HepG2 (cell line): ENCODE measurements around the gene MICB. TPM values are rescaled to one million over a fixed set of nuclear protein-coding genes. Genes with fewer than 3 reads are reported as not detected.
"Not testable (repeated sequence)": the region's sequence is repeated elsewhere in the genome, so short reads cannot be mapped to it uniquely, and the experiment has no call there.

Source experiments
- ATAC-seq: fragments of 200-7000 bp; cut with Tn5 transposase; 3 replicates; pipeline ENCODE4 v1.9.1; 2020; ENCODE audit warnings: mild to moderate bottlenecking, moderate library complexity
- BruUV-seq: library from RNA; stranded (reverse); fragments of 400-500 nt; replicated peaks from 2 replicates; lab custom pipeline; 2021; lab: Mats Ljungman, UMichigan
- CTCF ChIA-PET: fragments of 300-600 bp; formaldehyde crosslinking; extraction: SDS; loops from one replicate; lab custom pipeline; 2021; ENCODE audit warnings: low total read pairs, inconsistent platforms, low intra/inter-chr PET ratio; lab: Yijun Ruan, JAX
- POLR2A ChIA-PET: fragments of 350-600 bp; sonication (Branson Sonifier 250); formaldehyde crosslinking; loops from one replicate; lab custom pipeline; 2020; ENCODE audit warnings: antibody characterized with exemption, inconsistent platforms; lab: Yijun Ruan, JAX
- DNase-seq: peaks from one replicate; pipeline ENCODE4 v3.0.0-alpha.2; 2015; ENCODE audit warnings: low spot score
- FAIRE-seq: peaks from 3 replicates; lab custom pipeline; 2011; peaks lifted over from hg19 to GRCh38; lab: Jason Lieb, UNC
- H2AFZ ChIP-seq: one replicate; pipeline ENCODE4 v1.6.1; 2011; ENCODE audit warnings: low read length, inconsistent platforms
- H3K27ac ChIP-seq: fragments of 300-600 bp; 3 replicates; pipeline ENCODE4 v1.8.0; 2011; ENCODE audit warnings: mixed run types, mild to moderate bottlenecking, mixed read lengths, low read length, inconsistent platforms; ENCODE audit not compliant: insufficient read depth; ENCODE audit errors: extremely low read length
- H3K27me3 ChIP-seq, 2 experiments: fragments of 200-600 bp in 1 of 2; 2 replicates in 1 of 2; 3 replicates in 1 of 2; pipeline versions ENCODE4 v1.6.0 to v1.8.0; 2011; ENCODE audit warnings: low read length in 2 of 2, mild to moderate bottlenecking in 2 of 2, moderate library complexity in 2 of 2, inconsistent platforms in 1 of 2; ENCODE audit not compliant: insufficient read depth in 2 of 2, control insufficient read depth in 1 of 2
- H3K36me3 ChIP-seq, 2 experiments: fragments of 200-600 bp in 1 of 2; replicated peaks in 1 of 2; 2 replicates in 1 of 2; 3 replicates in 1 of 2; pipeline versions ENCODE4 v1.5.1 to v1.8.0; 2011; ENCODE audit warnings: low read length in 2 of 2, inconsistent platforms in 1 of 2; ENCODE audit not compliant: insufficient read depth in 2 of 2, control insufficient read depth in 1 of 2
- H3K4me1 ChIP-seq: 2 replicates; pipeline ENCODE4 v1.5.1; 2012; ENCODE audit warnings: low read length, inconsistent platforms; ENCODE audit not compliant: insufficient read depth
- H3K4me2 ChIP-seq: 2 replicates; pipeline ENCODE4 v1.6.0; 2011; ENCODE audit warnings: low read depth, low read length, inconsistent platforms
- H3K4me3 ChIP-seq, 3 experiments: fragments of 200-600 bp in 1 of 3; sonication (generic), shearing (Covaris generic) in 1 of 3; replicated peaks in 1 of 3; 2 replicates each; pipeline ENCODE4 v1.5.1; 2011 to 2016; ENCODE audit warnings: low read length in 3 of 3, inconsistent platforms in 2 of 3, low read depth in 2 of 3, mild to moderate bottlenecking in 2 of 3, control low read depth in 1 of 3, mixed read lengths in 1 of 3; ENCODE audit not compliant: insufficient read depth in 1 of 3
- H3K79me2 ChIP-seq: one replicate; pipeline ENCODE4 v1.6.1; 2011; ENCODE audit warnings: low read length, inconsistent platforms; ENCODE audit not compliant: insufficient read depth
- H3K9ac ChIP-seq: 2 replicates; pipeline ENCODE4 v1.6.0; 2011; ENCODE audit warnings: mild to moderate bottlenecking, low read depth, low read length, inconsistent platforms; ENCODE audit not compliant: insufficient read depth
- H3K9me3 ChIP-seq: 2 replicates; pipeline ENCODE4 v1.5.1; 2012; ENCODE audit warnings: mild to moderate bottlenecking, low read length
- H4K20me1 ChIP-seq: 2 replicates; pipeline ENCODE4 v1.6.0; 2011; ENCODE audit warnings: inconsistent platforms, mild to moderate bottlenecking, low read length, moderate library complexity; ENCODE audit not compliant: insufficient read depth
- HNRNPK ChIP-seq: fragments of 200-400 bp; formaldehyde crosslinking; IDR thresholded peaks from 2 replicates; pipeline ENCODE4 v1.6.1; 2018; ENCODE audit warnings: low read length, low read depth, moderate library complexity, mild to moderate bottlenecking; ENCODE audit not compliant: poor library complexity, severe bottlenecking
- PHF20 ChIP-seq: sonication (generic); formaldehyde crosslinking; IDR thresholded peaks from 2 replicates; pipeline ENCODE4 v1.5.0; 2020; ENCODE audit warnings: mild to moderate bottlenecking, missing genetic modification reagents
- WGBS: methylation state at CpG from one replicate; pipeline ENCODE4 v1.1.6; 2017; ENCODE audit warnings: low lambda C conversion rate; 5-methylcytosine and 5-hydroxymethylcytosine counted together
- in situ Hi-C: cut with HindIII; loops from 2 replicates; pipeline ENCODE4 v1.10.0; 2017; ENCODE audit warnings: low pct_unique_long_range_greater_than_20kb; ENCODE audit not compliant: extremely low pct_ligation_motif_present
- intact Hi-C: fragments of 100-400 bp; cut with micrococcal nuclease; formaldehyde crosslinking; loops from one replicate; pipeline ENCODE4 v1.10.0; 2022; ENCODE audit not compliant: unreplicated experiment
- polyA plus RNA-seq, 8 experiments: library from polyadenylated mRNA; depleted of rRNA in 3 of 8; stranded (reverse) in 7 of 8; unstranded in 1 of 8; fragments of >200 nt; fragmentation: Illumina TruSeq in 4 of 8; extraction: Trizol in 4 of 8; gene quantifications; 2 replicates each; pipeline versions ENCODE4 v1.2.1 to v1.2.3, GENCODE V29; 2011 to 2016; ENCODE audit warnings: low read depth in 4 of 8, missing spikeins in 1 of 8, mixed read lengths in 1 of 8; ENCODE audit not compliant: insufficient read depth in 1 of 8
- total RNA-seq, 5 experiments: library from RNA; depleted of rRNA; stranded (reverse); fragments of >200 nt; fragmentation: Illumina TruSeq; extraction: Trizol; gene quantifications; 2 replicates each; pipeline ENCODE4 v1.2.3, GENCODE V29; 2016; ENCODE audit warnings: low read depth in 1 of 5

MICB gene
- total and polyA plus RNA-seq, 2 of the 13 experiments (the other 11 are each of a cell fraction or from before 2014, with no cell fraction given): 12.5 to 12.8 TPM

DNA sequence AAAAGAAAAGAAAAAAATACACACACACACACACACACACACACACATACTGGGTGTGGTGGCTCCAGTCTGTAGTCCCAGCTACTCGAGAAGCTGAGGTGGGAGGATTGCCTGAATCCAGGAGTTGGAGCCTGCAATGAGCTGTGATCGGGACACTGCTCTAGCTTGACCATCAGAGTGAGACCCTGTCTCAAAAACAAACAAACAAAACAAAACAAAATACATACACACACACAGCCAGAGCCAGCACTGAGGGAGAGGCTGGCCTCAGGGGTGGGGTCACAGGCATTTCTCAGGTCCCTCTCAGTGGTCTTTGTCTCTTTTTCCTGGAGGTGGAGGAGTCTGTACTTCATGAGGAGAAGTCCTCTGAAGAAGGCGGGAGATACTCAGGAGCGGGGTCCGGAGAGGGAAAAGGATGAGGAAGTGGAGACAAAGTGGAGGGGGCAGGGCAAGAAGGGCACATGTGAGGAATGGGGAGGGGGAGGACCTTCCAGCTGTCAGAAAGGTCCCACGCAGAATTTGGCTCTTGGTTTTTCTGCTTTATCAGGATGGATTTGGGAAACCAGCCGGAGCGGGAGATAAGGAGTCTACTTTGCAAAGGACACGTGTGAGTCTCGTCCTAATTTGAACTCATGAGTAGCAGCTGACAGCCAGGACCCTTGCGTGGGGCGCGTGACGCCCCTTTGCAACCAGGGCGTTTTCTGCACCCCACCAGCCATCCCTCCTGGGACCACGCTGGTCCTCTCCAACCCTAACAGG lies 7.7 kb upstream of the MICB start:
- intact Hi-C loops (no loop called here), in situ Hi-C loops (loop anchor here (5.0 kb wide), 2 partner anchors 37 to 97 kb away; partner anchors contain the start of genes LST1 and MCCD1)
- Histone ChIP-seq H3K9ac (no peak overlapping the region), H3K27ac (no peak overlapping the region), H3K36me3 (no peaks in the 10 kb centered on the region), H3K4me2 (no peak overlapping the region), H3K27me3 (peaks cover 0 to 2% of the 10 kb centered on the region in 2 experiments; a peak in 1 of 5 replicates), H3K4me3 (no peak overlapping the region), H3K9me3 (no peaks in the 10 kb centered on the region), H2AFZ (no peak overlapping the region), H4K20me1 (no peaks in the 10 kb centered on the region), H3K79me2 (no peaks in the 10 kb centered on the region), H3K4me1 (peaks cover 18% of the 10 kb centered on the region)
- 57% methylated on average over 15 of the region's 16 CpGs for WGBS
- no peak for FAIRE-seq
- no TSS peak for BruUV-seq
- ChIA-PET POLR2A (no interaction called here), CTCF (no interaction called here)
- TF ChIP-seq PHF20 (CRISPR knock-in tag): no peak
- no peak for ATAC-seq
- DNase-seq: no peak

DNA sequence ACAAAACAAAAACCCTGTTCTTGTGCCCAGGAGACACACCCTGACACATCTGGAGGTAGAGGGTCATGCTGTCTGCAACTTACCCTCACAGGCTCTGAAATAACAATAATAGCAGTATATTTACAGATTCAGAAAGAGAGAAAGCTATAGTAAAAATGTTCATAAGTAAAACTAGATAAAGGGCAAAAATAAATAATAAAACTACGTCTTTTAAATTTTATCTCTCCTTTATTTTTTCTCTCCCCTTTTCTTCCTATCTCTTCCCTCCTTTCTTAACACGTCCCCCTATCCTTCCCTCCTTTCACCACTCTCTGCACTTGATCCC lies 4.4 kb upstream of the MICB start:
- intact Hi-C loops: not testable (repeated sequence)
- POLR2A ChIA-PET: interaction anchor here (1.0 to 2.0 kb wide), 2 partner anchors 31 to 48 kb away, joined by 3 to 8 read pairs; partner anchors contain the start of gene DDX39B
- peak overlapping the region in 2 of 3 experiments; percentile 57 to 80; a peak in 3 of 6 replicates for H3K4me3 ChIP-seq

More for the DNA sequence above, 4.4 kb upstream of the MICB start:
- not testable (repeated sequence) for H3K27ac ChIP-seq, H2AFZ ChIP-seq, H3K36me3 ChIP-seq, ATAC-seq, H3K79me2 ChIP-seq, BruUV-seq, H4K20me1 ChIP-seq, H3K9me3 ChIP-seq, H3K9ac ChIP-seq, FAIRE-seq, DNase-seq
- Histone ChIP-seq H3K4me1 (peaks cover 48% of the 10 kb centered on the region), H3K4me2 (peak overlapping the region; percentile 86; the same call in 1 of the 2 replicates), H3K27me3 (peaks cover 0 to 14% of the 10 kb centered on the region in 2 experiments; a peak in 2 of 5 replicates)
- peak; percentile 80 for TF ChIP-seq HNRNPK
- CTCF ChIA-PET: interaction anchor here (2.0 kb wide), 2 partner anchors 53 to 106 kb away, joined by 10 to 15 read pairs; partner anchors contain the start of genes ATP6V1G2 and NFKBIL1
- in situ Hi-C loops: loop anchor here (5.0 kb wide), 2 partner anchors 34 to 94 kb away; partner anchors contain the start of genes LST1 and MCCD1
- under 1% methylated on average over 2 of the region's 2 CpGs for WGBS
